ENCODE data around the gene SPTBN1. TPM values are rescaled to one million over a fixed set of nuclear protein-coding genes. Genes with fewer than 3 reads are reported as not detected.

The SPTBN1 gene
- total RNA-seq, 1 donor = 200 TPM

DNA sequence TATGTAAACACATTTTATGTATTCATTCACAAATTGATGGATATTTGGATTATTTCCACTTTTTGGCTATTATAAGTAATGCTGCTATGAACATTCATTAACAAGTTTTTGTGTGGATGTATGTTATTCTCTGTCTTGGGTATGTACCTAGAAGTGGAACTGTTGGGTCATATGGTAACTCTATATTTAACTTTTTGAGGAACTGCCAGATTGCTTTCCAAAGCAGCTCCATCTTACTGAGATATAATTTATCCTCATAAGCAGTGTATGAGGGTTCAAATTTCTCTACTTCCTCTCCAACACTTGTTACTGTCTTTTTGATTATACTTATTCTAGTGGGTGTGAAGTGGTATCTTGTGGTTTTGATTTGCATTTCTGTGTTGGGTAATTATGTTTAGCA is 260.2 kb downstream of the SPTBN1 start:
- TF ChIP-seq, protein P1, sequence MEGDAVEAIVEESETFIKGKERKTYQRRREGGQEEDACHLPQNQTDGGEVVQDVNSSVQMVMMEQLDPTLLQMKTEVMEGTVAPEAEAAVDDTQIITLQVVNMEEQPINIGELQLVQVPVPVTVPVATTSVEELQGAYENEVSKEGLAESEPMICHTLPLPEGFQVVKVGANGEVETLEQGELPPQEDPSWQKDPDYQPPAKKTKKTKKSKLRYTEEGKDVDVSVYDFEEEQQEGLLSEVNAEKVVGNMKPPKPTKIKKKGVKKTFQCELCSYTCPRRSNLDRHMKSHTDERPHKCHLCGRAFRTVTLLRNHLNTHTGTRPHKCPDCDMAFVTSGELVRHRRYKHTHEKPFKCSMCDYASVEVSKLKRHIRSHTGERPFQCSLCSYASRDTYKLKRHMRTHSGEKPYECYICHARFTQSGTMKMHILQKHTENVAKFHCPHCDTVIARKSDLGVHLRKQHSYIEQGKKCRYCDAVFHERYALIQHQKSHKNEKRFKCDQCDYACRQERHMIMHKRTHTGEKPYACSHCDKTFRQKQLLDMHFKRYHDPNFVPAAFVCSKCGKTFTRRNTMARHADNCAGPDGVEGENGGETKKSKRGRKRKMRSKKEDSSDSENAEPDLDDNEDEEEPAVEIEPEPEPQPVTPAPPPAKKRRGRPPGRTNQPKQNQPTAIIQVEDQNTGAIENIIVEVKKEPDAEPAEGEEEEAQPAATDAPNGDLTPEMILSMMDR (IDR thresholded peaks at IDR 0.05; ENCODE audit: insufficient read depth, low read depth, low read length) = no peak
- H3K4me3 ChIP-seq (ENCODE audit: low read depth, low read length) = no peak overlapping the region
- DNase-seq (ENCODE audit: low read depth) = no peak

DNA sequence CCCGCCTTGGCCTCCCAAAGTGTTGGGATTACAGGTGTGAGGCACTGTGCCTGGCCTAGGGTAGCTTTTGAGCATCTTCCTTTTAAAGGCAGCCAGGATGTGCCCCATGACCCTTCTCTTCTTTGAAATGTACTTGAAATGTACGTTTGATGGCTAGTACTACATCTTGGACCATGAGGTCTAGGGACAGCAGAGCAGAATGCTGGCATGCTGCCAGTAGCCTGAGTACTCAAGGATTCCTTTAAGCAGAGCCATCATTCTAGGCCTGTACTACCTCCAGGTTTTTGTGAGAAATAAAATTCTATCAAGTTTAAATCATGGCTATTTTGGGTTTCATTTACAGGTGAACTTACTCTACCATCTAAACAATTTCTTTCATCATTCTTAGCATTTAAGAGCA is 264.4 kb downstream of the SPTBN1 start:
- no peak for DNase-seq (ENCODE audit: low read depth)
- no peak overlapping the region for H3K4me3 ChIP-seq (ENCODE audit: low read depth, low read length)
- TF ChIP-seq, protein P1 (IDR thresholded peaks at IDR 0.05; ENCODE audit: insufficient read depth, low read depth, low read length) = no peak

Other genes with a start within 250 kb of the SPTBN1 start
- gene TSPYL6, start 200.1 kb upstream of the SPTBN1 start, total RNA-seq = not detected in 2 replicates